DMS53 treated with DMSO at 0.1 percent for 48 hours (cell line): ENCODE results near the gene TDRD15.
"Not testable (repeated sequence)": the region's sequence is repeated elsewhere in the genome, so short reads cannot be mapped to it uniquely, and the experiment has no call there.

Experiments
- DNase-seq: peaks from one replicate; lab custom pipeline; 2025; ENCODE audit not compliant: unreplicated experiment; lab: John Stamatoyannopoulos, UW

TDRD15 gene

DNA sequence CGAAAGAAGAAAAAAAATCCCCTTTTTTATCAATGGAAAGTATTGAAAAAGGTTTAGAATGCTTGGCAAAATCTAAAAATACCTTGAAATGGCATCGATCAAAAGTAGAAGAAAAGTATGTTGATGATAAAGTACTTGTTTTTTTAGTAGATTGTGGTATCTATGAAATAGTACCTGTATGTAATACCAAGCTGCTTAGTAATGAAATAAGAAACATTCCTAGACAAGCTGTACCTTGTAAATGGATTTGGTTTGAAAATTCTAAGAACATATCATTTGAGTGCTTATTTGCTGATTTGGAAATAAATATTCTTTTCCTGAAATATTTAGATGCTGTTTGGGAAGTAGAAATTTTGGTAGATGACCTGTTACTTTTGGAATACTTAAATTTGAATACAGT lies 18.4 kb downstream of the TDRD15 start:
- no peak for DNase-seq

DNA sequence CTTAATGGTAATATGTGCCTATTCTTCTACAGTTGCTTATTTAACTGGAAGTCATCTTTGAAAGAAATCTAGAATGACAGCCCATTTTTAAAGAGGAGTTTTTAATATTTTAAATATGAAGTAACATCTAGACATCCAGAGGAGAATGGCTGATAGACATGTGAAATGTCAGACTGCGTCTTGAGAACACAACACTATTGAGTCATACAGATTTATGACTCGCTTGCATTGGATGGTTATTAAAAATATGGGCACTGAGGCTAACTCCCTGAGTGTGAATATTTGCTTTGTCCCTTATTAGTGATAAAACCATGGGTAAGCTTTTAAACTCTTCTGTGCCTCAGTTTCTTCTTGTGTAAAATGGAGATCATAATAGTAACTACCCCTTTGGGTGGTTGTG lies 22.9 kb downstream of the TDRD15 start:
- DNase-seq: no peak

GRCh38 chr2:21148718-21149117 lies 24.9 kb downstream of the TDRD15 start:
- DNase-seq: no peak

DNA sequence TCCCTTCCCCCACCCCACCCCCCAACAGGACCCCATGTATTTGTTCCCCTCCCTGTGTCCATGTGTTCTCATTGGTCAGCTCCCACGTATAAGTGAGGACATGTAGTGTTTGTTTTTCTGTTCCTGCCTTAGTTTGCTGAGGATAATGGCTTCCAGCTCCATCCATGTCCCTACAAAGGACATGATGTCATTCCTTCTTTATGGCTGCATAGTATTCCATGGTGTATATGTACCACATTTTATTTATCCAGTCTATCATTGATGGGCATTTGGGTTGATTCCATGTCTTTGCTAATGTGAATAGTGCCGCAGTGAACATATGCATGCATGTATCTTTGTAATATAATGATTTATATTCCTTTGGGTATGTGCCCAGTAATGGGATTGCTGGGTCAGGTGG lies 27.5 kb downstream of the TDRD15 start:
- DNase-seq: not testable (repeated sequence)

DNA sequence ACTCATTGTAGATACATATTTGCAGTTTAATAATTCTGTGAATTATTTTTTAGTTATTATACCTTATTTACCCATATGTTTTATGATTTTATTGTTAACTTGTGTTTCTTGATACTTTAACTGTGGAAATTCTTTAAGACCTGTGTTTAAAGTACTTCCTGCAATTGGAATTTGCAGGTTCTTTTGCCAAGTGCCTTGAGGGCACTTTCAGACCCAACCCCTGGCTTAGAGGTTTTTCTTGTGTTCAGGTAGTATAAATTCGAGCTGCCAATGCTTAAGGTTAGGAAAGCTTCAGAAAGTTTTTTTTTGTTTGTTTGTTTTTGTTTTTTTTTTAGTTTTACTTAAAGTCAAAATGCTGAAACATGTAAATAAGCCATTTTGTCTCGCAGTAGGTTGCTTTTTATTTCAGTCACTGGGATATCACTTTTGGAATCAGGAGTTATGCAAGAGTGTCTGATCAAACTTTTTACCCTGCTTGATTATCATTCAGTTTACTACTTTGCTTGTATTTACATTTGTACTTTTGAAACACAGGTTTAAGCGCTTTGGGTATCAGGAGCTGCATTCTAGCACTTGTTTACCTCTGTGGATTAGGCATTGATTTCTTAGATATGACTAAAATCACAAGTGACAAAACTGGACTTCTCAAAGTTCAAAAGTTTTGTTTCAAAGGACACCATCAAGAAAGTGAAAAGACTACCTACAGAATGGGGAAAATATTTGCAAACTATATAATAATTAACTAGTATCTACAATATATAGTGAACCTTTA lies 31.8 kb downstream of the TDRD15 start:
- DNase-seq: no peak

GRCh38 chr2:21161122-21161521 lies 37.4 kb downstream of the TDRD15 start:
- DNase-seq: no peak

DNA sequence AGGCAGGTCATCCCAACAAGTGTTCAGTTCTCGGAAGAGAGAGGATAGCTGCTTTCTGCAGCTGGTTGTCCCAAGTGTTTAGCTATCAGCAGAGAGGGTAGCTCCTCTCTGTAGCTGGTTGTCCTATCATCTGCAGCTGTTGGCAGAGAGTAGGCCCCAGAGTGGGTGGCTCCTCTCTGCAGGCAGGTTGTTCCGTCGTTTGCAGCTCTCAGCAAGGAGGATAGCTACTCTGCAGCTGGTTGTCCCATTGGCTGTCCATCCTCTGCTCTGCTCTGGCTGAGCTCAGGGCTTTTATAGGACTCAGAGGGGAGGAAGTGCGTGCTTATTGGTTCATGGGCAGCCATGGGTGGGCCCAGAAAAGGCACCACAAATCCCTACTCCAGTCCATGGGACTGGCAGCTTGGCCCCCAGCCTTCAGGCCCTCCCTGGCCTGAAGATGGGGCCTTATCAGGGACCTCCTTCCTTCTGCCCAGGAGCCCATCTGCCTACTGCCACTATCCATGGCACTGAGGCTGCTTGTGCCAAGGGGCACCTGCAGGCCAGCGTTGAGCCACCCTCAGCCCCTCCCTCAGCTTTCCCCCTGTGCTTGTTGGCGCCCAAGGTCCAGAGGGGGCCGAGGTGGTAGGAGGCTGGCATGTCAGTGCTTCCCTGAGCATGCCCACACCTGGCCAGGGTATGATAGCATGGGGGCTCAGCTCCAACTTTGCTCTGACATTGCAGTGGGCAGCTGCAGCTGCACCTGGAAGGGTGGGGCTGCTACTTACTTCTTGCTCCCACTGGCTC lies 38.3 kb downstream of the TDRD15 start:
- no peak for DNase-seq

GRCh38 chr2:21162615-21162878 lies 38.8 kb downstream of the TDRD15 start:
- DNase-seq: no peak

DNA sequence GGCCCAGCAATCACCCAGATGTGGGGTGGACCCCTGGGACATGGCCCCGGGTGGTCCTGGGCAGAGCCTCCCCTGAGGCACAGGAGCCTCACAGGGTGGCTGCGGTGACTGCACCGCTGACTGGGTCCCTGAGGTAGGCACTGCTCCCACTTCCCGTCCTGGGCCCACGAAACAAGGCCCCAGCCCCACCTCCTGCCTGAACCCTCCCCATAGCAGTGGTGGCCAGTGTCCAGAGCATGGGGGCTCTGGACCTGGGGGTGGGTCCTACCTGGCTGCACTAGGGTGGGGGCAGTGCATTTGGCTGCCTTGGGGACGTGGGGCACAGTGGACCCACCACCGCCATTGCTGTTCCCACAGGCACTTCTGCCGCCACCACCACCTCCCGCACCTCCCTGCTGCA lies 39.4 kb downstream of the TDRD15 start:
- no peak for DNase-seq

GRCh38 chr2:21165350-21165749 lies 41.6 kb downstream of the TDRD15 start:
- peak; percentile 24 for DNase-seq

- DNase-seq: peak; percentile 26
Measured at GRCh38 chr2:21175895-21176646, 52.3 kb downstream of the TDRD15 start.

GRCh38 chr2:21181957-21182356 lies 58.2 kb downstream of the TDRD15 start:
- DNase-seq: no peak

DNA sequence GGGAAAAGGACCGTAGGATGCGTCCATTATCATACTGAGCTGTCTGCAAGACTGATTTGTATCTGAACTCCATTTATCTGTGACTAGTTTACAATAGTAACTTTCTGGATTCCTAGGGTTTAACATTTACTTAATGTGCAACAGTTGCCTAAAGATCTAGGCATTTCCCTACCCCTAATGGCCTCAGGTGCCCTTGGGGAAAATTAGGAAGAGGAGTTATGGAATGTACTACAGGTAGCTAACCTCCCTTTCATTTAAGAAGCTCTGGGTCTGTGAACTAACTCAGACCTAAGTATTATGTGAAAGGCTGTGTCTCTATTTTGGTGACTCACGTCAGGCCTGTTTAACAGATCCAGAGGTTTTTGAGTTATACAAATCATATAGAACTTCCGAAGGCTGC lies 59.5 kb downstream of the TDRD15 start:
- DNase-seq: no peak

GRCh38 chr2:21183726-21184125 lies 60.0 kb downstream of the TDRD15 start:
- no peak for DNase-seq

DNA sequence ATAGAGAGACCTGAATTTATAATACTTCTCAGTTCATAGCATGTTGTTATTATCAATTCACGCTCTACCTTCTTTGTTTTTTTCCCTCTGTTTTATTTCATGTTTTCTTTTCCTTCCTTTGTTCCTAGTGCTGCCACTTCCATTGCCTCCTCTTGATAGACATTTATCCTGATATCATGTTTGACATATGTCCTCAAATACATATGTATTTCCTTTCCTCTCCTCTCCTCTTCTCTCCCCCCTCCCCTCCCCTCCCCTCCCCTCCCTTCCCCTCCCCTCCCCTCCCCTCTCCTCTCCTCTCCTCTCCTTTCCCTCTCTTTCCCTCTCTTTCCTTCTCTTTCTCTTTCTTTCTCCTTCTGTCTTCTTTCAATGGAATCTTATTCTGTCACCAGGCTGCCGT lies 67.8 kb downstream of the TDRD15 start:
- no peak for DNase-seq
